HepG2 (cell line): Measurements from ENCODE around the gene WDR19. TPM values are rescaled to one million over a fixed set of nuclear protein-coding genes. Genes with fewer than 3 reads are reported as not detected.

Experiments
- BRCA1 ChIP-seq: sonication (generic); formaldehyde crosslinking; IDR thresholded peaks from 2 replicates; pipeline ENCODE4 v1.4.0; 2020; ENCODE audit warnings: missing genetic modification reagents
- CBFB ChIP-seq: sonication (generic); formaldehyde crosslinking; IDR thresholded peaks from 2 replicates; pipeline ENCODE4 v1.4.0; 2020; ENCODE audit warnings: missing genetic modification reagents
- CREB3 ChIP-seq: sonication (generic); formaldehyde crosslinking; IDR thresholded peaks from 2 replicates; pipeline ENCODE4 v1.5.0; 2020; ENCODE audit warnings: missing genetic modification reagents
- EZH2 ChIP-seq: conservative IDR thresholded peaks from 2 replicates; pipeline ENCODE4 v1.6.1; 2012; ENCODE audit warnings: mild to moderate bottlenecking, low read depth, low read length, moderate library complexity
- GATAD1 ChIP-seq: IDR thresholded peaks from 2 replicates; pipeline ENCODE4 v1.6.1; 2016; ENCODE audit warnings: missing genetic modification reagents, missing compliant biosample characterization
- KIAA2018 ChIP-seq: sonication (generic); formaldehyde crosslinking; IDR thresholded peaks from 2 replicates; pipeline ENCODE4 v1.5.0; 2020; ENCODE audit warnings: mild to moderate bottlenecking, missing genetic modification reagents, borderline replicate concordance
- PHF5A ChIP-seq: IDR thresholded peaks from one replicate; pipeline ENCODE4 v1.6.1; 2018; ENCODE audit warnings: low read depth, missing genetic modification reagents; ENCODE audit not compliant: unreplicated experiment
- PHF8 ChIP-seq: sonication (generic); formaldehyde crosslinking; IDR thresholded peaks from 2 replicates; pipeline ENCODE4 v1.5.0; 2020; ENCODE audit warnings: missing genetic modification reagents
- PLSCR1 ChIP-seq: sonication (generic); formaldehyde crosslinking; IDR thresholded peaks from 2 replicates; pipeline ENCODE4 v1.5.0; 2020; ENCODE audit warnings: missing genetic modification reagents, mild to moderate bottlenecking, borderline replicate concordance
- RCOR2 ChIP-seq: IDR thresholded peaks from 2 replicates; pipeline ENCODE4 v1.6.1; 2016; ENCODE audit warnings: missing biosample characterization, missing genetic modification reagents
- STAG1 ChIP-seq: sonication (generic); formaldehyde crosslinking; IDR thresholded peaks from 2 replicates; pipeline ENCODE4 v1.4.0; 2020; ENCODE audit warnings: missing genetic modification reagents
- ZNF136 ChIP-seq: sonication (generic); formaldehyde crosslinking; IDR thresholded peaks from 2 replicates; pipeline ENCODE4 v1.8.1; 2022; ENCODE audit warnings: low read depth, mild to moderate bottlenecking, moderate library complexity, missing genetic modification reagents
- ZNF343 ChIP-seq: sonication (generic); formaldehyde crosslinking; IDR thresholded peaks from 2 replicates; pipeline ENCODE4 v1.4.0; 2020; ENCODE audit warnings: mild to moderate bottlenecking, missing genetic modification reagents
- ZNF672 ChIP-seq: sonication (generic); formaldehyde crosslinking; IDR thresholded peaks from 2 replicates; pipeline ENCODE4 v1.8.1; 2022; ENCODE audit warnings: missing genetic modification reagents
- ZNF703 ChIP-seq: sonication (generic); formaldehyde crosslinking; IDR thresholded peaks from 2 replicates; pipeline ENCODE4 v1.5.1; 2020; ENCODE audit warnings: missing genetic modification reagents, mild to moderate bottlenecking, moderate library complexity, borderline replicate concordance
- ZNF770 ChIP-seq: sonication (generic); formaldehyde crosslinking; IDR thresholded peaks from 2 replicates; pipeline ENCODE4 v1.5.0; 2020; ENCODE audit warnings: mild to moderate bottlenecking, missing genetic modification reagents
- polyA plus RNA-seq, 8 experiments: library from polyadenylated mRNA; depleted of rRNA in 3 of 8; stranded (reverse) in 7 of 8; unstranded in 1 of 8; fragments of >200 nt; fragmentation: Illumina TruSeq in 4 of 8; extraction: Trizol in 4 of 8; gene quantifications; 2 replicates each; pipeline versions ENCODE4 v1.2.1 to v1.2.3, GENCODE V29; 2011 to 2016; ENCODE audit warnings: low read depth in 4 of 8, missing spikeins in 1 of 8, mixed read lengths in 1 of 8; ENCODE audit not compliant: insufficient read depth in 1 of 8
- total RNA-seq, 5 experiments: library from RNA; depleted of rRNA; stranded (reverse); fragments of >200 nt; fragmentation: Illumina TruSeq; extraction: Trizol; gene quantifications; 2 replicates each; pipeline ENCODE4 v1.2.3, GENCODE V29; 2016; ENCODE audit warnings: low read depth in 1 of 5

WDR19 gene
- total and polyA plus RNA-seq, 2 of the 13 experiments (the other 11 are each of a cell fraction or from before 2014, with no cell fraction given), result 22.9 to 34.1 TPM

GRCh38 chr4:39274503-39274902 lies 92.2 kb downstream of the WDR19 start (continued):
- TF ChIP-seq ZNF703 (CRISPR knock-in tag) (no peak), ZNF136 (CRISPR knock-in tag) (no peak), ZNF672 (no peak), CBFB (CRISPR knock-in tag) (no peak), BRCA1 (CRISPR knock-in tag) (no peak), GATAD1 (CRISPR knock-in tag) (no peak), STAG1 (CRISPR knock-in tag) (peak; percentile 16; the same call in 1 of the 2 replicates), KIAA2018 (CRISPR knock-in tag) (no peak), CREB3 (no peak), ZNF770 (CRISPR knock-in tag) (no peak), EZH2 (no peak), PHF5A (CRISPR knock-in tag) (no peak), ZNF343 (CRISPR knock-in tag) (no peak), PLSCR1 (CRISPR knock-in tag) (no peak), RCOR2 (CRISPR knock-in tag) (no peak), PHF8 (CRISPR knock-in tag) (no peak)
